ENCODE results near the gene TSSK3. TPM values are rescaled to one million over a fixed set of nuclear protein-coding genes. Genes with fewer than 3 reads are reported as not detected.

The TSSK3 gene
- total RNA-seq, 1 experiment from 2014 or later, result 4.3 TPM

GRCh38 chr1:32341971-32342370, 20.4 kb upstream of the TSSK3 start:
- H3K9me3 ChIP-seq (ENCODE audit: low read depth, low read length, poor library complexity, severe bottlenecking), result no peaks in the 10 kb centered on the region
- TF ChIP-seq EZH2 (IDR thresholded peaks at IDR 0.05; ENCODE audit: borderline replicate concordance, low read depth, low read length, poor library complexity, severe bottlenecking), result no peak
- TF ChIP-seq, protein P1, sequence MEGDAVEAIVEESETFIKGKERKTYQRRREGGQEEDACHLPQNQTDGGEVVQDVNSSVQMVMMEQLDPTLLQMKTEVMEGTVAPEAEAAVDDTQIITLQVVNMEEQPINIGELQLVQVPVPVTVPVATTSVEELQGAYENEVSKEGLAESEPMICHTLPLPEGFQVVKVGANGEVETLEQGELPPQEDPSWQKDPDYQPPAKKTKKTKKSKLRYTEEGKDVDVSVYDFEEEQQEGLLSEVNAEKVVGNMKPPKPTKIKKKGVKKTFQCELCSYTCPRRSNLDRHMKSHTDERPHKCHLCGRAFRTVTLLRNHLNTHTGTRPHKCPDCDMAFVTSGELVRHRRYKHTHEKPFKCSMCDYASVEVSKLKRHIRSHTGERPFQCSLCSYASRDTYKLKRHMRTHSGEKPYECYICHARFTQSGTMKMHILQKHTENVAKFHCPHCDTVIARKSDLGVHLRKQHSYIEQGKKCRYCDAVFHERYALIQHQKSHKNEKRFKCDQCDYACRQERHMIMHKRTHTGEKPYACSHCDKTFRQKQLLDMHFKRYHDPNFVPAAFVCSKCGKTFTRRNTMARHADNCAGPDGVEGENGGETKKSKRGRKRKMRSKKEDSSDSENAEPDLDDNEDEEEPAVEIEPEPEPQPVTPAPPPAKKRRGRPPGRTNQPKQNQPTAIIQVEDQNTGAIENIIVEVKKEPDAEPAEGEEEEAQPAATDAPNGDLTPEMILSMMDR (conservative IDR thresholded peaks at IDR 0.05; ENCODE audit: low read depth, low read length), result no peak
- H3K4me3 ChIP-seq (ENCODE audit: low read depth, low read length, poor library complexity, severe bottlenecking), result no peak overlapping the region
- POLR2A ChIA-PET (ENCODE audit: low non-redundant PET), result no interaction called here
- no peak for DNase-seq (ENCODE audit: low spot score)
- BruUV-seq (replicated peaks), result no TSS peak
- no peaks in the 10 kb centered on the region for H3K36me3 ChIP-seq (ENCODE audit: insufficient read depth, low read length, poor library complexity, severe bottlenecking)
- no peaks in the 10 kb centered on the region for H3K27me3 ChIP-seq (replicated peaks; ENCODE audit: insufficient read depth, low read depth, low read length, poor library complexity)
- intact Hi-C loops (cut with micrococcal nuclease; ENCODE audit: unreplicated experiment), result no loop called here
- CTCF ChIA-PET, result no interaction called here
- peaks cover 8% of the 10 kb centered on the region for H3K4me1 ChIP-seq (ENCODE audit: insufficient read depth, low read length, poor library complexity, severe bottlenecking)
- H3K27ac ChIP-seq (ENCODE audit: low read depth, low read length, poor library complexity, severe bottlenecking), result no peak overlapping the region

GRCh38 chr1:32342704-32343103, 19.6 kb upstream of the TSSK3 start:
- Histone ChIP-seq H3K4me1 (ENCODE audit: insufficient read depth, low read length, poor library complexity, severe bottlenecking) (peaks cover under 1% of the 10 kb centered on the region), H3K9me3 (ENCODE audit: low read depth, low read length, poor library complexity, severe bottlenecking) (no peaks in the 10 kb centered on the region), H3K36me3 (ENCODE audit: insufficient read depth, low read length, poor library complexity, severe bottlenecking) (no peaks in the 10 kb centered on the region), H3K27me3 (replicated peaks; ENCODE audit: insufficient read depth, low read depth, low read length, poor library complexity) (no peaks in the 10 kb centered on the region), H3K4me3 (ENCODE audit: low read depth, low read length, poor library complexity, severe bottlenecking) (no peak overlapping the region), H3K27ac (ENCODE audit: low read depth, low read length, poor library complexity, severe bottlenecking) (no peak overlapping the region)
- no peak for DNase-seq (ENCODE audit: low spot score)
- POLR2A ChIA-PET (ENCODE audit: low non-redundant PET), result no interaction called here
- intact Hi-C loops (cut with micrococcal nuclease; ENCODE audit: unreplicated experiment), result no loop called here
- BruUV-seq (replicated peaks), result no TSS peak
- CTCF ChIA-PET, result no interaction called here
- TF ChIP-seq EZH2 (IDR thresholded peaks at IDR 0.05; ENCODE audit: borderline replicate concordance, low read depth, low read length, poor library complexity, severe bottlenecking), result no peak
- TF ChIP-seq, protein P1 (conservative IDR thresholded peaks at IDR 0.05; ENCODE audit: low read depth, low read length), result no peak

- no peak for DNase-seq (ENCODE audit: low spot score)
- no peaks in the 10 kb centered on the region for H3K9me3 ChIP-seq (ENCODE audit: low read depth, low read length, poor library complexity, severe bottlenecking)
- no peak overlapping the region for H3K4me3 ChIP-seq (ENCODE audit: low read depth, low read length, poor library complexity, severe bottlenecking)
- intact Hi-C loops (cut with micrococcal nuclease; ENCODE audit: unreplicated experiment), result no loop called here
- ChIA-PET CTCF (no interaction called here), POLR2A (ENCODE audit: low non-redundant PET) (interaction anchor here (0.6 kb wide), 1 partner anchor 9 kb away, joined by 3 read pairs; the partner anchor contains the start of gene MARCKSL1)
- no peaks in the 10 kb centered on the region for H3K4me1 ChIP-seq (ENCODE audit: insufficient read depth, low read length, poor library complexity, severe bottlenecking)
- H3K36me3 ChIP-seq (ENCODE audit: insufficient read depth, low read length, poor library complexity, severe bottlenecking), result no peaks in the 10 kb centered on the region
- BruUV-seq (replicated peaks), result no TSS peak
- no peaks in the 10 kb centered on the region for H3K27me3 ChIP-seq (replicated peaks; ENCODE audit: insufficient read depth, low read depth, low read length, poor library complexity)
- TF ChIP-seq, protein P1 (conservative IDR thresholded peaks at IDR 0.05; ENCODE audit: low read depth, low read length), result no peak
- TF ChIP-seq EZH2 (IDR thresholded peaks at IDR 0.05; ENCODE audit: borderline replicate concordance, low read depth, low read length, poor library complexity, severe bottlenecking), result no peak
- H3K27ac ChIP-seq (ENCODE audit: low read depth, low read length, poor library complexity, severe bottlenecking), result no peak overlapping the region
These were observed 17.0 kb upstream of the TSSK3 start for GRCh38 chr1:32345289-32345827.
